AG09309 (cell line): Measurements from ENCODE around the gene MKRN1.
A peak's percentile ranks its signal among the peaks of the same experiment; 100 is the strongest.

Experiments
- DNase-seq: peaks from one replicate; pipeline ENCODE4 v3.0.0-alpha.2; 2010; ENCODE audit warnings: low read depth
- H3K4me3 ChIP-seq: 2 replicates; pipeline ENCODE4 v1.5.1; 2011; ENCODE audit warnings: mild to moderate bottlenecking, low read depth, low read length, moderate library complexity; ENCODE audit not compliant: control insufficient read depth
- TF ChIP-seq, protein P1 (sequence below): IDR thresholded peaks from 2 replicates; pipeline ENCODE4 v1.5.1; 2011; ENCODE audit warnings: mild to moderate bottlenecking, low read depth, low read length, inconsistent platforms; ENCODE audit not compliant: insufficient read depth, control insufficient read depth; ENCODE audit errors: missing control alignments

MKRN1 gene

GRCh38 chr7:140484479-140484878 is 5.2 kb upstream of the MKRN1 start:
- TF ChIP-seq, protein P1, sequence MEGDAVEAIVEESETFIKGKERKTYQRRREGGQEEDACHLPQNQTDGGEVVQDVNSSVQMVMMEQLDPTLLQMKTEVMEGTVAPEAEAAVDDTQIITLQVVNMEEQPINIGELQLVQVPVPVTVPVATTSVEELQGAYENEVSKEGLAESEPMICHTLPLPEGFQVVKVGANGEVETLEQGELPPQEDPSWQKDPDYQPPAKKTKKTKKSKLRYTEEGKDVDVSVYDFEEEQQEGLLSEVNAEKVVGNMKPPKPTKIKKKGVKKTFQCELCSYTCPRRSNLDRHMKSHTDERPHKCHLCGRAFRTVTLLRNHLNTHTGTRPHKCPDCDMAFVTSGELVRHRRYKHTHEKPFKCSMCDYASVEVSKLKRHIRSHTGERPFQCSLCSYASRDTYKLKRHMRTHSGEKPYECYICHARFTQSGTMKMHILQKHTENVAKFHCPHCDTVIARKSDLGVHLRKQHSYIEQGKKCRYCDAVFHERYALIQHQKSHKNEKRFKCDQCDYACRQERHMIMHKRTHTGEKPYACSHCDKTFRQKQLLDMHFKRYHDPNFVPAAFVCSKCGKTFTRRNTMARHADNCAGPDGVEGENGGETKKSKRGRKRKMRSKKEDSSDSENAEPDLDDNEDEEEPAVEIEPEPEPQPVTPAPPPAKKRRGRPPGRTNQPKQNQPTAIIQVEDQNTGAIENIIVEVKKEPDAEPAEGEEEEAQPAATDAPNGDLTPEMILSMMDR: no peak
- DNase-seq: no peak
- no peak overlapping the region for H3K4me3 ChIP-seq

- H3K4me3 ChIP-seq: peak overlapping the region; percentile 91
- TF ChIP-seq, protein P1: no peak
- no peak for DNase-seq
Measured at GRCh38 chr7:140479739-140480084, 407 bp upstream of the MKRN1 start.

DNA sequence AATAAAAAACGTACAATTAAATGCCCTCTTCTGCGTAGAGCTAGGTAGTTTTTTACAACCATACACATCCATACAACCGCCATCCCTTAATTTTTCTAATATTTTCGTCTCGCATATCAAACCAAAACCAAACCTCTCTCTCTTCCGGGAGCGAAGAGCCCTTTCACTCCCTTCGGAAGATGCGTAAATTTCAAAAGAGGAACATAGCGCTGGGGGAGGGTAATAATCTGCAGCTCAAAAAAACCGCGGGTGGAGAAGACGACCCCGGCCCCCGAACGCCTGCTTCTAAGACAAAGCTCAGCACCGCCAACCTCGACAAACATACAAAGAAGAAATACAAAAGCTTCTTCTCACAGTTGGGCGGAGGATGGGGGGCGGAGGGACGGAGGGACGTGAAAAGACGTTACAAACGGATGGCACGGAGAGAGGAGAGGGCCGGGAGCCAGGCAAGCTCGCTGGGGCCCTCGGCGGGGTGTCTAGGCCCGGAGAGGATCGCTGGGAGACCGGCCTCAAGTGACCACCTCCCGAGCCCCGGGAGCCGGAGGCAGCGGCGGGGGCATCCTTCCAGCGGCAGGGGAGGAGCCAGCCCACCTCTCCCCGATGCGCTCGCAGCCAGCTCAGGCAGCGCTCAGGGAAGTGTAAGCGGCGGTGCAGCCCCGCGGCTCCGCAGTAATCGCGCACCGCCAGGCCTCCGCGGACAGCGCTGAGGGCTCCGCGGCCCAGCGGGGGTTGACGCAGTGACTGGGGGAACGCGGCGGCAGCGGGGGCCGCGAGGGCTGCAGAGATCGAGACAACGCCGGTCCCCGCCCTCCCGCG is 851 bp downstream of the MKRN1 start:
- peak overlapping the region; percentile 91 for H3K4me3 ChIP-seq
- TF ChIP-seq, protein P1: no peak
- DNase-seq: peak; percentile 5

DNA sequence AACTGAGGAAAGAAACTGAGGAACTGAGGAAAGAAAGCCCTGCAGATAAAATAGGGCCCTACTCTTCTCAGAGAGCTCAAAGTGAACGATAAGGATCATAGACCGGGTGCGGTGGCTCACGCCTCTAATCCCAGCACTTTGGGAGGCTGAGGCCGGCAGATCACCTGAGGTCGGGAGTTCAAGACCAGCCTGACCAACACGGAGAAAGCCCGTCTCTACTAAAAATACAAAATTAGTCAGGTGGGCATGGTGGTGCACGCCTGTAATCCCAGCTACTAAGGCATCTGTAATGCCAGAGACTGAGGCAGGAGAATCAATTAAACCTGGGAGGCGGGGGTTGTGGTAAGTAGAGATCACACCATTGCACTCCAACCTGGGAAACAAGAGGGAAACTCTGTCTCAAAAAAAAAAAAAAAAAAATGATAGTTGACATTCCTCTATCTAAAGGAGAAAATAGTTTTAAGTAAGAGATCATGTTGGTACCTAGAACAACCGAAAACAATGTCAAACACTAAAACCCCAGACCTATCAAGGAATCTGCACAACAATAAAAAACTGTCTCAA is 2.5 kb downstream of the MKRN1 start:
- no peak overlapping the region for H3K4me3 ChIP-seq
- DNase-seq: no peak
- TF ChIP-seq, protein P1: no peak

DNA sequence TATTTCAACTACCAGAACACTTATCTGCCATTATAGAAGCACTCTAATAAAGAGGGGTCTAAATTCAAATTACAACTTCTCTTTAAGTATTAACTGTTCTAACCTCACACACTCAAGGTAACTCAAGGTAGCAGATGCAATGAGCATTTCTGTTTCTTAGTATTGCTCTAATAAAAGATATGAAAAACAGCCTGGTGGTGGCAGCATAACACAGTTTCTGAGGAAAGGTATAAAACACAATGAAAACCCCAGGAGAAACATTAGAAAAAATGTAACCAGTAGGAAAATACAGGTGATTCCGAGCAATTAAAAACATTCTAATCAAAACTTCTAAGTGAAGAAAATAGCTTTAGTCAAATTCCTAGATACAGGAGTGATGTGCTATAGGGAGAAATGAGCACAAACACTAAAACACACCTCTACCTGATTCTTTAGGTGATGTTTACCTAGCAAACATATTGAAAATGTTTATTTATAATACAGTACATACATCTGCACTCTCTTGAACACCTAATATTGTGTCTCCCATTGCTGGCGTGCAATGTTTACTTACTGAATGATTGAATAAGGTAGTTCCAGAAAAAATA is 3.5 kb downstream of the MKRN1 start:
- peak; percentile 4 for DNase-seq
- H3K4me3 ChIP-seq: no peak overlapping the region
- TF ChIP-seq, protein P1: peak; percentile 43

- H3K4me3 ChIP-seq: no peak overlapping the region
- TF ChIP-seq, protein P1: no peak
- no peak for DNase-seq
Measured at GRCh38 chr7:140463111-140463510, 16.2 kb downstream of the MKRN1 start.
